SW480 (cell line): ENCODE data around the gene RALGAPA2.
A peak's percentile ranks its signal among the peaks of the same experiment; 100 is the strongest.

Source experiments
- DNase-seq: peaks from one replicate; pipeline ENCODE4 v3.0.0-alpha.2; 2016; ENCODE audit warnings: low spot score

The RALGAPA2 gene

GRCh38 chr20:20399531-20400500, 312.6 kb downstream of the RALGAPA2 start:
- no peak for DNase-seq

GRCh38 chr20:20398123-20398522, 314.3 kb downstream of the RALGAPA2 start:
- no peak for DNase-seq

DNA sequence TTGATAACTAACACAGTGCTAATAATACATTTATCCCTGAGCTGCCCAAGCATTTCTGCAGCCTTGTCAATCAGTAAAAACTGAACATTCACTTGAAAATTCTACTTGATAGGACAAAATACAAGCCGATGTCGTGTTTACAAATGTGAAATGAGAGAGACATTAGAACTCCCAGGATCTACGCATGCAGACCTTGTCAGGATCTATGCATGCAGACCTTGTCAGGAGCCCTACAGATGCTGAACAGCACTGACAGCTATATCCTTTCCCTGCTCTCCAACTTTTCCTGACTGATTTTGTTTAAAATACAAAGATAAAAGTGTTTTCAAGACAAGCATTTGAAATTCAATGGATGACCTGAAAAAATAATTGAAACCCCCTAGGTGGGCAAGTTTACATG, 315.6 kb downstream of the RALGAPA2 start:
- DNase-seq: no peak

GRCh38 chr20:20395903-20396568, 316.4 kb downstream of the RALGAPA2 start:
- DNase-seq: no peak

- no peak for DNase-seq
Measured at GRCh38 chr20:20395087-20395486, 317.4 kb downstream of the RALGAPA2 start.

GRCh38 chr20:20393207-20394120, 319.0 kb downstream of the RALGAPA2 start:
- no peak for DNase-seq

DNA sequence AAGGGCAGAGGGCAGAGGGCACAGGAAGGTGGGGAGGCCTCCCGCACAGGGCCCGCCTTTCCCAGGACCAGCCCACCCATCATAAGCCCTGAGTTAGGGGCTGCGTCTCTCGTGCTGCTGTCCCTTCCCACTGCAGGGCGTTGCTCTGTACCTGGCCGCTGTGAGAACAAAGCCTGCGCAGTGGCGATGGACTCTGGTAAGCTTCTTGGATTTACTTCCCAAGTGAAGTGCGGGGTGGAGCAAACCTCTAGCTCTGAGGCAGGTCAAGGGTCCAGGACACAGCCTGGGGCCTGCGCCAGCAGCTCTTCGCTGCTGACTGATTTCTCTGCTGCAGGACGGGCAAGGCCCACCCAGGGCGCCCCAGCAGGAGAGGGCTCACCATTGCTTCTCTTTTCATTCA, 320.7 kb downstream of the RALGAPA2 start:
- no peak for DNase-seq

DNA sequence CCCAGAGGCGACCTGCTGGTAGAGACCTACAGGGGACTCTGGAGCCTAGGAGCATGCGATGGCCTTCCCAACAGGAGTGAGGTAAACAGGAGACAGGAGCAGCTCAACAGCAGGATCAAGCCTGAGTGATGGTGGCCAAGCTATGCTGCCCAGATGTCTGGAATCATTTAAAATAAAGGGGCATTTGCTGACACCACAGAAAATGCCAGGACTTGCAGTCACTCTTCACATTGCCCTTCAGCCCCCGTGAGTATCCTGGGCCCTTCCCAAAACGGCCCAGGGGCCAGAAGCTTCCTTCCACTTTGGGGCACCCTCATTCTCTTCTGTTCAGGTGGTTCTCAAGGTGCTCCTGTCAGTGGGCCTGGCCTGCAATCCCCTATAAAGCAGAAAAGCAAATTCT, 321.3 kb downstream of the RALGAPA2 start:
- no peak for DNase-seq

GRCh38 chr20:20390393-20390792, 322.1 kb downstream of the RALGAPA2 start:
- no peak for DNase-seq

DNA sequence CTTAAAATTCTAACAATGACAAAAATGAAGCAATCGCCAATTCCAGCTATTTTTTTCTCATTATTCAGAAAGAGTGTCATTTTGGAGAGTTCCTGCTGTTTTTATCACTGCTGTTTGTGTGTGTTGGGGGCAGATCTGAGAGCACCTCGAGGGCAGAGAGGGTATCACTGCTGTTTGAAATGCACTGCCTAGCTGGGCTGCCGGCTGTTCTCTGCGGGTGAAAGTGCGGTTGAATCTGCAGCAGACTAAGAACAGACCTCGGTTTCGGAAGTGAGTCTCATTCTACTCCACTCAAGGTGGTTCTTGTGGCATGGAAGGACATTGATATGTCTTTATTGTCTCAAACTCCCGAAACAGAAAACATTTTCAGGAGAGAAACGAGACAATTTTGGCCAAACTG, 326.3 kb downstream of the RALGAPA2 start:
- DNase-seq: no peak

DNA sequence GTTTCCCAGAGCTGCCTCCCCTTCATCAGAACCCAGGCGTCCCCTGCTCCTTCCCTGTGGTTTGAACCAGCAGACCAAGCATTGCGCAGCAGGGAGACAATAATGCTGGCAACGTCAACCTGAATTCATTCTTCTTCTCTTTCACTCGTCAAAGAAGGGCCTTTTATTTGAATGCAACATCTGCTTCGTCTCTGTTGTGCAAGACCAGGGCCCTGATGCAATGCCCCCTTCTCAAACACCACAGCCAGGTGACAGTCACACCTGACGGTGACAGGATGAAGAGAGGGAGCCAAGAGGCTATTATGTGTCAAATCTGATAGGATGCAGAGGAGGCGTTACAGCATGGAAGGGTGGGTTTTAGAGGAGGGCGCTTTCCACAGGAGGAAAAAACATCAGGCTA, 336.6 kb downstream of the RALGAPA2 start:
- DNase-seq: no peak

- no peak for DNase-seq
Measured at GRCh38 chr20:20373091-20373571, 339.3 kb downstream of the RALGAPA2 start.

DNA sequence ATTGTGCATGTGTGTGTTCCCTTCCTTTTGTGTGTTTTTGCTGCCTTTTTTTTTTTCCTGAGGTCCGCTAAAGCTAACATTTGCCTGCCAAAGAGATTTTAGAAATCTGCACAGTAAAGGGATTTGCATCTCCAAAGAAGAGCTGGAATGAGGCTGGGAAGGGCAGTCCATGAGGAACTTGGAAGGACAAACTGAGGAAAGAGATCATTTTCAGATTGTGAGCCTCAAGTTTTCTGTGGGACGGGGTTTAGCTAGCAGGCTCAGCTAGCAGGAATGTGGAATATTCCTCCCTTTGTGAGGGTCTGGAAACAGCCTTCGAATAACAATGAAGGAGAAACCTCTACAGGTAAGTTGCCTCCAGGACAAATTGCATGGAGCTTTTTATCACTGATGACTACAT, 340.8 kb downstream of the RALGAPA2 start:
- no peak for DNase-seq

DNA sequence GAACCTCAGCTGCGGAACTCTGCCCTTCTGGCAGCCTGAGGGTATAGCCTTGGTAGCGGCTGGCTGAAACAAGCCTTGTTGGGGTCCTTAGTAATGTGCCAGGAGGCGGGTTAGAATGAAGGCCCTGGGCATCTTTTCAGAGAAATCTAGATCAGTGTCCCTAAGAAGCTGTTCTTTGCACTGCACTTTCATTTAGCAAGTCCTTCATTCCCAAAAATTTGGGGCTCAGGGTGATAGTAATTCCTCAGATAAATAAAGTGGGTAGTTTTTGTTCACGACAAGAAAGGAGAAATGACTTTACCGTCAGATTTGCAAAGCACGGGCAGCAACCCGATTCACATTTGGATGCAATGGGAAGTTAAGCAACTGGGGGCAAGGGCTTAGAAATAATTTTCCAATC, 341.4 kb downstream of the RALGAPA2 start:
- no peak for DNase-seq

- peak; percentile 27 for DNase-seq
Measured at GRCh38 chr20:20370094-20370575, 342.3 kb downstream of the RALGAPA2 start.

DNA sequence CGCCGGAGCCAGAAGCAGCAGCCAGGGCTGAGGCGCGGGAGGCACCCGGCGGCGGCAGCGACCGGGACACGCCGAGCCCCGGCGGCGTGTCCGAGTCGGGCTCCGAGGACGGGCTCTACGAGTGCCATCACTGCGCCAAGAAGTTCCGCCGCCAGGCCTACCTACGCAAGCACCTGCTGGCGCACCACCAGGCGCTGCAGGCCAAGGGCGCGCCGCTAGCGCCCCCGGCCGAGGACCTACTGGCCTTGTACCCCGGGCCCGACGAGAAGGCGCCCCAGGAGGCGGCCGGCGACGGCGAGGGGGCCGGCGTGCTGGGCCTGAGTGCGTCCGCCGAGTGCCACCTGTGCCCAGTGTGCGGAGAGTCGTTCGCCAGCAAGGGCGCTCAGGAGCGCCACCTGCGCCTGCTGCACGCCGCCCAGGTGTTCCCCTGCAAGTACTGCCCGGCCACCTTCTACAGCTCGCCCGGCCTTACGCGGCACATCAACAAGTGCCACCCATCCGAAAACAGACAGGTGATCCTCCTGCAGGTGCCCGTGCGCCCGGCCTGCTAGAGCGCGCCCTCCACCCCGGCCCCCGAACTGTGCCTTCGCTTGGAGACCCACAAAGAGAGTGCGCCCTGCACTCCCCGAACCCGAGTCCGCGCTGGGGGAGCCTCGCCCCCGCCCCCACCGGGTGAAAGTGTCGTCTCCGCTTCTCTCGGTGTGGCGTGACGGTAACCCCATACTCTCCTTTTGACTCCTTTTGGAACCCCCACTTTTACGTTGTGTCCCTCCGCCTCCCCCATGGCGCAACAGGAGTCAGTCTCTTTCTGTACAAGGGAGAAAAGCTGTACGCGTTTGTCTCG, 343.0 kb downstream of the RALGAPA2 start:
- DNase-seq: peak; percentile 91

- peak; percentile 62 for DNase-seq
Measured at GRCh38 chr20:20368418-20369249, 343.8 kb downstream of the RALGAPA2 start.

GRCh38 chr20:20367575-20368417, 344.6 kb downstream of the RALGAPA2 start, which contains the start of gene INSM1:
Gene INSM1 (plus strand): TSS chr20:20368104. CDS start chr20:20368268, 164 bp downstream.
- peak; percentile 23 for DNase-seq
